CD4-positive, alpha-beta T cell (primary cell): ENCODE data around the gene UBE3B. TPM values are rescaled to one million over a fixed set of nuclear protein-coding genes. Genes with fewer than 3 reads are reported as not detected.
A peak's percentile ranks its signal among the peaks of the same experiment; 100 is the strongest.

Source experiments
- ATAC-seq: fragments of 200-7000 bp; cut with Tn5 transposase; one replicate; pipeline ENCODE4 v1.10.0; 2022; ENCODE audit warnings: mild to moderate bottlenecking; ENCODE audit not compliant: poor library complexity
- CTCF ChIA-PET: fragments of 350-600 bp; sonication (Branson Sonifier 250); formaldehyde crosslinking; loops from one replicate; lab custom pipeline; 2021; ENCODE audit warnings: antibody characterized with exemption, inconsistent platforms; lab: Charles Lee
- POLR2A ChIA-PET: fragments of 350-600 bp; sonication (Branson Sonifier 250); formaldehyde crosslinking; loops from one replicate; lab custom pipeline; 2021; ENCODE audit warnings: antibody characterized with exemption, inconsistent platforms; lab: Charles Lee
- DNase-seq, 14 experiments: peaks; one replicate each; pipeline ENCODE4 v3.0.0-alpha.2; 2013 to 2020; ENCODE audit warnings: mixed read lengths in 2 of 14
- H3K27ac ChIP-seq, 2 donors: one replicate each; pipeline versions ENCODE4 v1.5.1 to v1.7.0; 2013; ENCODE audit warnings: low read length in 2 of 2, low read depth in 1 of 2, mild to moderate bottlenecking in 1 of 2
- H3K27me3 ChIP-seq, 2 experiments: 1 replicate in 1 of 2; 2 replicates in 1 of 2; pipeline versions ENCODE4 v1.6.1 to v1.7.0; 2013; ENCODE audit warnings: low read length in 2 of 2, control low read depth in 1 of 2, mild to moderate bottlenecking in 1 of 2, moderate library complexity in 1 of 2; ENCODE audit not compliant: insufficient read depth in 2 of 2, control insufficient read depth in 1 of 2
- H3K36me3 ChIP-seq: one replicate; pipeline ENCODE4 v1.6.1; 2013; ENCODE audit warnings: low read length, control low read depth; ENCODE audit not compliant: insufficient read depth
- H3K4me1 ChIP-seq: one replicate; pipeline ENCODE4 v1.6.1; 2013; ENCODE audit warnings: low read length, control low read depth; ENCODE audit not compliant: insufficient read depth
- H3K4me3 ChIP-seq: one replicate; pipeline ENCODE4 v1.5.1; 2013; ENCODE audit warnings: mild to moderate bottlenecking, low read length, moderate library complexity
- H3K9me3 ChIP-seq, 2 experiments: 1 replicate in 1 of 2; 2 replicates in 1 of 2; pipeline versions ENCODE4 v1.6.1 to v1.7.0; 2013; ENCODE audit warnings: low read length in 2 of 2, mild to moderate bottlenecking in 2 of 2, control low read depth in 1 of 2, moderate library complexity in 1 of 2; ENCODE audit not compliant: control insufficient read depth in 1 of 2, insufficient read depth in 1 of 2
- H3K27ac Mint-ChIP-seq: one replicate; pipeline ENCODE4 v1.8.0; 2020; ENCODE audit warnings: mixed read lengths
- H3K27me3 Mint-ChIP-seq: one replicate; pipeline ENCODE4 v1.8.0; 2021; ENCODE audit warnings: mixed read lengths
- H3K36me3 Mint-ChIP-seq: one replicate; pipeline ENCODE4 v1.8.0; 2021; ENCODE audit warnings: low read depth, mixed read lengths
- H3K4me1 Mint-ChIP-seq: one replicate; pipeline ENCODE4 v1.8.0; 2021; ENCODE audit warnings: low read depth, mixed read lengths
- H3K4me3 Mint-ChIP-seq: one replicate; pipeline ENCODE4 v1.8.0; 2020; ENCODE audit warnings: mild to moderate bottlenecking, mixed read lengths
- H3K9me3 Mint-ChIP-seq: one replicate; pipeline ENCODE4 v1.8.0; 2020; ENCODE audit warnings: mixed read lengths
- CTCF ChIP-seq: fragments of 200-600 bp; IDR thresholded peaks from one replicate; pipeline ENCODE4 v1.8.0; 2022; ENCODE audit warnings: antibody characterized with exemption, mild to moderate bottlenecking
- intact Hi-C, 2 experiments: fragments of 100-400 bp; cut with DNase I in 1 of 2; cut with micrococcal nuclease in 1 of 2; formaldehyde crosslinking; loops; one replicate each; pipeline versions ENCODE4 v1.15.1 to v1.9.0; 2023 to 2025; cut with DNase I, micrococcal nuclease
- total RNA-seq, 174 experiments: library from RNA in 2 of 174; stranded (reverse) in 2 of 174; gene quantifications; one replicate each; pipeline ENCODE4 v1.2.3 and lab custom pipeline; 2021 to 2026

UBE3B gene
- total RNA-seq, 2 experiments from 2014 or later: 17.2 to 19.9 TPM

GRCh38 chr12:109448707-109449390 lies 28.6 kb upstream of the UBE3B start:
- no peaks in the 10 kb centered on the region for H3K27me3 ChIP-seq
- H3K4me1 Mint-ChIP-seq: no peaks in the 10 kb centered on the region
- peaks cover 63% of the 10 kb centered on the region for H3K36me3 ChIP-seq
- no peak for TF ChIP-seq CTCF
- ATAC-seq (no peak), DNase-seq (no peak)
- no peaks in the 10 kb centered on the region for H3K4me1 ChIP-seq
- H3K36me3 Mint-ChIP-seq: peaks cover 76% of the 10 kb centered on the region
- CTCF ChIA-PET: interaction anchor here (1.1 kb wide), 1 partner anchor 20 kb away, joined by 3 read pairs; no protein-coding TSS in a partner anchor
- no peak overlapping the region for H3K4me3 Mint-ChIP-seq
- no peak overlapping the region for H3K4me3 ChIP-seq
- POLR2A ChIA-PET: no interaction called here
- intact Hi-C loops: no loop called here
- no peaks in the 10 kb centered on the region for H3K9me3 Mint-ChIP-seq
- H3K9me3 ChIP-seq: no peaks in the 10 kb centered on the region
- no peaks in the 10 kb centered on the region for H3K27me3 Mint-ChIP-seq
- no peak overlapping the region for H3K27ac ChIP-seq
- no peak overlapping the region for H3K27ac Mint-ChIP-seq

- H3K36me3 ChIP-seq: peaks cover 74% of the 10 kb centered on the region
These were observed 27.4 kb upstream of the UBE3B start for GRCh38 chr12:109449845-109450532.

GRCh38 chr12:109450980-109451379 lies 26.5 kb upstream of the UBE3B start:
- no peak overlapping the region for H3K4me3 Mint-ChIP-seq
- no peak for TF ChIP-seq CTCF
- Histone ChIP-seq H3K36me3 (peaks cover 84% of the 10 kb centered on the region), H3K27me3 (no peaks in the 10 kb centered on the region), H3K4me3 (no peak overlapping the region), H3K9me3 (no peaks in the 10 kb centered on the region), H3K27ac (no peak overlapping the region), H3K4me1 (no peaks in the 10 kb centered on the region)
- CTCF ChIA-PET: interaction anchor here (1.3 kb wide), 1 partner anchor 324 kb away, joined by 3 read pairs; no protein-coding TSS in a partner anchor
- H3K9me3 Mint-ChIP-seq: no peaks in the 10 kb centered on the region
- peaks cover 78% of the 10 kb centered on the region for H3K36me3 Mint-ChIP-seq
- no peaks in the 10 kb centered on the region for H3K27me3 Mint-ChIP-seq
- intact Hi-C loops: no loop called here
- no peak overlapping the region for H3K27ac Mint-ChIP-seq
- no peak for ATAC-seq
- DNase-seq: peak in 1 of 14 experiments; percentile 14
- POLR2A ChIA-PET: no interaction called here
- H3K4me1 Mint-ChIP-seq: no peaks in the 10 kb centered on the region

More at GRCh38 chr12:109449845-109450532, 27.4 kb upstream of the UBE3B start:
- no peak overlapping the region for H3K4me3 ChIP-seq
- H3K4me1 Mint-ChIP-seq: no peaks in the 10 kb centered on the region
- intact Hi-C loops: no loop called here
- no peak overlapping the region for H3K27ac Mint-ChIP-seq
- H3K4me1 ChIP-seq: no peaks in the 10 kb centered on the region
- no peaks in the 10 kb centered on the region for H3K9me3 Mint-ChIP-seq
- no peak for DNase-seq
- no peaks in the 10 kb centered on the region for H3K27me3 ChIP-seq
- no peak overlapping the region for H3K4me3 Mint-ChIP-seq
- peaks cover 78% of the 10 kb centered on the region for H3K36me3 Mint-ChIP-seq
- H3K9me3 ChIP-seq: no peaks in the 10 kb centered on the region
- POLR2A ChIA-PET: no interaction called here
- CTCF ChIA-PET: interaction anchor here (1.1 to 1.3 kb wide), 2 partner anchors 22 to 325 kb away, joined by 3 read pairs; no protein-coding TSS in a partner anchor
- no peak for TF ChIP-seq CTCF
- H3K27me3 Mint-ChIP-seq: no peaks in the 10 kb centered on the region
- no peak overlapping the region for H3K27ac ChIP-seq
- ATAC-seq: no peak
